HTR-8/SVneo (cell line): ENCODE data around the gene PHF3.
"Not testable (repeated sequence)": the region's sequence is repeated elsewhere in the genome, so short reads cannot be mapped to it uniquely, and the experiment has no call there.

Experiments used
- DNase-seq: peaks from one replicate; pipeline ENCODE4 v3.0.0; 2011; ENCODE audit warnings: low spot score, mixed read lengths; ENCODE audit not compliant: insufficient read length
- FAIRE-seq: peaks from 2 replicates; lab custom pipeline; 2011; peaks lifted over from hg19 to GRCh38; lab: Jason Lieb, UNC

Gene PHF3

GRCh38 chr6:63757275-63757674, 121.7 kb downstream of the PHF3 start:
- not testable (repeated sequence) for FAIRE-seq, DNase-seq

GRCh38 chr6:63757826-63758225, 122.2 kb downstream of the PHF3 start:
- DNase-seq (no peak), FAIRE-seq (no peak)

GRCh38 chr6:63759605-63760105, 124.1 kb downstream of the PHF3 start:
- no peak for DNase-seq

GRCh38 chr6:63760199-63760598, 124.6 kb downstream of the PHF3 start:
- DNase-seq, result no peak
- FAIRE-seq, result no peak

More at GRCh38 chr6:63759605-63760105, 124.1 kb downstream of the PHF3 start:
- FAIRE-seq, result no peak

GRCh38 chr6:63764318-63764916, 128.8 kb downstream of the PHF3 start:
- DNase-seq (no peak), FAIRE-seq (no peak)
